ENCODE data around the gene RIBC2. TPM values are rescaled to one million over a fixed set of nuclear protein-coding genes. Genes with fewer than 3 reads are reported as not detected.
A peak's percentile ranks its signal among the peaks of the same experiment; 100 is the strongest.

RIBC2 gene
- total and polyA plus RNA-seq, 2 of the 13 experiments (the other 11 are each of a cell fraction or from before 2014, with no cell fraction given) = 0.55 TPM; not detected in 1

GRCh38 chr22:45413368-45414211 lies at the start of gene RIBC2, which contains the start of gene SMC1B (continued):
- TF ChIP-seq ZNF180 (CRISPR knock-in tag; IDR thresholded peaks at IDR 0.05; ENCODE audit: borderline replicate concordance, low read depth) (no peak), NR1H2 (CRISPR knock-in tag; IDR thresholded peaks at IDR 0.05; ENCODE audit: borderline replicate concordance, low read depth) (no peak), NR0B2 (CRISPR knock-in tag; IDR thresholded peaks at IDR 0.05) (no peak), KDM6A (CRISPR knock-in tag; IDR thresholded peaks at IDR 0.05; ENCODE audit: low read depth) (no peak), TMF1 (CRISPR knock-in tag; IDR thresholded peaks at IDR 0.05; ENCODE audit: low read depth) (no peak), ZNF333 (CRISPR knock-in tag; IDR thresholded peaks at IDR 0.05; ENCODE audit: borderline replicate concordance) (no peak), ETS1 (CRISPR knock-in tag; IDR thresholded peaks at IDR 0.05) (no peak), SMARCC2 (IDR thresholded peaks at IDR 0.05) (no peak), ZNF75D (CRISPR knock-in tag; IDR thresholded peaks at IDR 0.05; ENCODE audit: borderline replicate concordance) (no peak), TCF12 (IDR thresholded peaks at IDR 0.05) (no peak), TCF12 (CRISPR knock-in tag; IDR thresholded peaks at IDR 0.05) (no peak), ARID5B (CRISPR knock-in tag; IDR thresholded peaks at IDR 0.05) (no peak), TRIM24 (CRISPR knock-in tag; IDR thresholded peaks at IDR 0.05) (no peak), PHF8 (CRISPR knock-in tag; IDR thresholded peaks at IDR 0.05) (0 out of 2 replicates have a peak, but pooled peaks have one; percentile 27), ZNF124 (CRISPR knock-in tag; IDR thresholded peaks at IDR 0.05) (no peak), ZNF891 (CRISPR knock-in tag; IDR thresholded peaks at IDR 0.05) (no peak), JDP2 (CRISPR knock-in tag; IDR thresholded peaks at IDR 0.05; ENCODE audit: borderline replicate concordance) (no peak), CENPT (CRISPR knock-in tag; IDR thresholded peaks at IDR 0.05; ENCODE audit: low read depth) (no peak), SMC3 (IDR thresholded peaks at IDR 0.05; ENCODE audit: low read length) (no peak), RBM39 (IDR thresholded peaks at IDR 0.05; ENCODE audit: low read depth, low read length, poor library complexity, severe bottlenecking) (peak; percentile 22), FOXC1 (CRISPR knock-in tag; IDR thresholded peaks at IDR 0.05; ENCODE audit: borderline replicate concordance) (no peak), ZNF350 (CRISPR knock-in tag; IDR thresholded peaks at IDR 0.05; ENCODE audit: borderline replicate concordance, low read depth) (no peak), GZF1 (CRISPR knock-in tag; IDR thresholded peaks at IDR 0.05) (no peak)
- TF ChIP-seq, protein P1, sequence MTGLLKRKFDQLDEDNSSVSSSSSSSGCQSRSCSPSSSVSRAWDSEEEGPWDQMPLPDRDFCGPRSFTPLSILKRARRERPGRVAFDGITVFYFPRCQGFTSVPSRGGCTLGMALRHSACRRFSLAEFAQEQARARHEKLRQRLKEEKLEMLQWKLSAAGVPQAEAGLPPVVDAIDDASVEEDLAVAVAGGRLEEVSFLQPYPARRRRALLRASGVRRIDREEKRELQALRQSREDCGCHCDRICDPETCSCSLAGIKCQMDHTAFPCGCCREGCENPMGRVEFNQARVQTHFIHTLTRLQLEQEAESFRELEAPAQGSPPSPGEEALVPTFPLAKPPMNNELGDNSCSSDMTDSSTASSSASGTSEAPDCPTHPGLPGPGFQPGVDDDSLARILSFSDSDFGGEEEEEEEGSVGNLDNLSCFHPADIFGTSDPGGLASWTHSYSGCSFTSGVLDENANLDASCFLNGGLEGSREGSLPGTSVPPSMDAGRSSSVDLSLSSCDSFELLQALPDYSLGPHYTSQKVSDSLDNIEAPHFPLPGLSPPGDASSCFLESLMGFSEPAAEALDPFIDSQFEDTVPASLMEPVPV (CRISPR knock-in tag; IDR thresholded peaks at IDR 0.05) = peak; percentile 18; the same call in 1 of the 2 replicates

Data from HepG2 (cell line).